ENCODE results near the gene LPAR6. TPM values are rescaled to one million over a fixed set of nuclear protein-coding genes. Genes with fewer than 3 reads are reported as not detected.
A peak's percentile ranks its signal among the peaks of the same experiment; 100 is the strongest.

The LPAR6 gene
- total RNA-seq, 4 donors from 2014 or later: 2.2 to 34.6 (median 15.9) TPM

DNA sequence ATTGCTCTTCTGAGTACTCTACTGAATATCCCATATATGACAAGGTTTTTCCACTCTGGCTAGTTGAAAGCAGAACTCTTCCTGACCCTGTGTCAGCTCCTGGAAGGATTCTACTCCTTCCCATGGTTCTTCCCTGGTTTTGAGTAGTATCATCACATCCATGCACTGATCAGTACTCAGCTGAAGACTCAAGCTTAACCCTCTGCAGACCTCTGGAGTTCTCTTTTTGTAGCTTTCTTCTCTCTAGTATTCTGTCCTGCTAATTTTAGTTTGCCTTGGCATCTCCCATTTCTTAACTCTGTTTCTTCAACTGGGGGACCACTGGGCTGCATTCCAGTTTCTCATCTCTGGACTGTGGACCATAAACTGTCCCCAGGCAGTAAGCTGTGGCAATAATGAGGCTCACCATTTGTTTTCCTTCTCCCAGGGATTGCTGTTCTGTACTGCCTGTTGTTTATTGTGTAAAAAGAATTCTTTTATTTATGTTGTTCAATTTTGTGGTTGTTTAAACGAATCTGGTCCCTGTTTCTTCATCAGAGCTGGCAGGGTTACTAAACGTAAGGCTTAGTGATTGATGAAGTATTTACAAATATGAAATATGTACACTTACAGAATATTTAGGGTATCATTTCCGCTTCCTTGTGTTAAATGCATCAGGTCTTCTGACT lies 19.7 kb downstream of the LPAR6 start:
- Histone ChIP-seq H3K36me3 (peaks cover 0 to 9% (median 2%) of the 10 kb centered on the region in 4 donors), H3K4me1 (peaks cover 0 to 7% (median 1%) of the 10 kb centered on the region in 4 donors), H3K9me3 (peaks cover 0 to 7% of the 10 kb centered on the region in 2 donors), H3K27me3 (no peaks in the 10 kb centered on the region), H3K27ac (peak overlapping the region in 1 of 4 donors; percentile 2), H3K4me3 (no peak overlapping the region)
- in situ Hi-C loops (cut with MboI; ENCODE audit: low pct_ligation_motif_present in 1 of 4, low pct_unique_long_range_greater_than_20kb in 1 of 4, low sequenced_read_pairs in 3 of 4) (no loop called here), intact Hi-C loops (cut with DNase I; ENCODE audit: low total_unique reads) (no loop called here)
- WGBS, 2 donors (ENCODE audit: low coverage in 1 of 2): 85% methylated on average over 3 of the region's 3 CpGs
- TF ChIP-seq, protein P1, sequence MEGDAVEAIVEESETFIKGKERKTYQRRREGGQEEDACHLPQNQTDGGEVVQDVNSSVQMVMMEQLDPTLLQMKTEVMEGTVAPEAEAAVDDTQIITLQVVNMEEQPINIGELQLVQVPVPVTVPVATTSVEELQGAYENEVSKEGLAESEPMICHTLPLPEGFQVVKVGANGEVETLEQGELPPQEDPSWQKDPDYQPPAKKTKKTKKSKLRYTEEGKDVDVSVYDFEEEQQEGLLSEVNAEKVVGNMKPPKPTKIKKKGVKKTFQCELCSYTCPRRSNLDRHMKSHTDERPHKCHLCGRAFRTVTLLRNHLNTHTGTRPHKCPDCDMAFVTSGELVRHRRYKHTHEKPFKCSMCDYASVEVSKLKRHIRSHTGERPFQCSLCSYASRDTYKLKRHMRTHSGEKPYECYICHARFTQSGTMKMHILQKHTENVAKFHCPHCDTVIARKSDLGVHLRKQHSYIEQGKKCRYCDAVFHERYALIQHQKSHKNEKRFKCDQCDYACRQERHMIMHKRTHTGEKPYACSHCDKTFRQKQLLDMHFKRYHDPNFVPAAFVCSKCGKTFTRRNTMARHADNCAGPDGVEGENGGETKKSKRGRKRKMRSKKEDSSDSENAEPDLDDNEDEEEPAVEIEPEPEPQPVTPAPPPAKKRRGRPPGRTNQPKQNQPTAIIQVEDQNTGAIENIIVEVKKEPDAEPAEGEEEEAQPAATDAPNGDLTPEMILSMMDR (IDR thresholded peaks at IDR 0.05): no peak
- DNase-seq: no peak

DNA sequence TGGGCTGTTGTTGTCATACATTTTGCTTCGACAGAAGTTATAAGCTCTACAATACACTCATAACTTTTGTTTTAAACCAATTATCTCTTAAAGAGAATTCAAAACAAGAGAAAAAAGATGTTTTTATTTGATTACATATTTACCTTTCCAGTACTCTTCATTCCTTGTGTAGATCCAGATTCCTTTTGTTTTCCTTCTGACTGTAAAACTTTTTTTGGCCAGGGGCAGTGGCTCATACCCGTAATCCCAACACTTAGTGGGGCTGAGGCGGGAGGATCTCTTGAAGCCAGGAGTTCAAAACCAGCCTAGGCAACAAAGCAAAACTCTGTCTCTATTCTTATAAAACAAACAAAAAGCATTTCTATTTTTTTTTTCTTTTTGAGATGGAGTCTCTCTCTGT lies 21.7 kb downstream of the LPAR6 start:
- no peaks in the 10 kb centered on the region for H3K27me3 ChIP-seq
- in situ Hi-C loops (cut with MboI; ENCODE audit: low pct_ligation_motif_present in 1 of 4, low pct_unique_long_range_greater_than_20kb in 1 of 4, low sequenced_read_pairs in 3 of 4) (no loop called here), intact Hi-C loops (cut with DNase I; ENCODE audit: low total_unique reads) (no loop called here)
- peaks cover 0 to 7% of the 10 kb centered on the region in 2 donors for H3K9me3 ChIP-seq
- 92 to 95% methylated on average over 3 of the region's 3 CpGs for WGBS, 2 donors (ENCODE audit: low coverage in 1 of 2)
- no peak overlapping the region for H3K4me3 ChIP-seq
- H3K27ac ChIP-seq: no peak overlapping the region
- H3K36me3 ChIP-seq: peaks cover 0 to 9% (median 2%) of the 10 kb centered on the region in 4 donors
- no peak for TF ChIP-seq EP300 (IDR thresholded peaks at IDR 0.05; ENCODE audit: low read depth)
- TF ChIP-seq, protein P1 (IDR thresholded peaks at IDR 0.05): no peak
- TF ChIP-seq POLR2AphosphoS5 (IDR thresholded peaks at IDR 0.05): no peak
- no peak for TF ChIP-seq POLR2A (IDR thresholded peaks at IDR 0.05)
- H3K4me1 ChIP-seq: no peaks in the 10 kb centered on the region
- DNase-seq: no peak

DNA sequence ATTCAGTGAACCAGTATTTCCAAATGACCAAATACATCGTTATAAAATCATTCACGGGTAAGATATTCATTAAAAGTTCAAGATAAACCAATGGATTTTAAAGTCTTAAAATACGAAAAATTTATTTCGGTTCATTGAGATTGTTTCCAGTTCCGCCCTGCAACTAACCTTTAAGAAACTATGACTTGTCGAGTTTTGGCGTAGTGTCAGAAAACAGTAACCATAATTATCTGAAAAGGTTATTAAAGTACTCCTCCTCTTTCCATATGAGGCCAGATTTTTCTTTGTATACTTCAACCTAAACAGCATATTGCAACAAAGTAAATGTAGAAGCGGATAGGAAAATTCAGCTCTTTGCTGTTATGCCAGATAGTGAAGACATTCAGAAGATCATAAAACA lies 26.1 kb downstream of the LPAR6 start:
- Histone ChIP-seq H3K27ac (no peak overlapping the region), H3K4me1 (no peaks in the 10 kb centered on the region), H3K27me3 (no peaks in the 10 kb centered on the region), H3K36me3 (peaks cover 0 to 9% (median 0%) of the 10 kb centered on the region in 4 donors), H3K9me3 (peaks cover 0 to 3% of the 10 kb centered on the region in 2 donors), H3K4me3 (no peak overlapping the region)
- 94 to 96% methylated on average over 8 of the region's 8 CpGs for WGBS, 2 donors (ENCODE audit: low coverage in 1 of 2)
- TF ChIP-seq POLR2AphosphoS5 (IDR thresholded peaks at IDR 0.05) (no peak), EP300 (IDR thresholded peaks at IDR 0.05; ENCODE audit: low read depth) (no peak), POLR2A (IDR thresholded peaks at IDR 0.05) (no peak)
- TF ChIP-seq, protein P1 (IDR thresholded peaks at IDR 0.05): no peak
- DNase-seq: no peak
- intact Hi-C loops (cut with DNase I; ENCODE audit: low total_unique reads): no loop called here
- in situ Hi-C loops (cut with MboI; ENCODE audit: low pct_ligation_motif_present in 1 of 4, low pct_unique_long_range_greater_than_20kb in 1 of 4, low sequenced_read_pairs in 3 of 4): no loop called here

DNA sequence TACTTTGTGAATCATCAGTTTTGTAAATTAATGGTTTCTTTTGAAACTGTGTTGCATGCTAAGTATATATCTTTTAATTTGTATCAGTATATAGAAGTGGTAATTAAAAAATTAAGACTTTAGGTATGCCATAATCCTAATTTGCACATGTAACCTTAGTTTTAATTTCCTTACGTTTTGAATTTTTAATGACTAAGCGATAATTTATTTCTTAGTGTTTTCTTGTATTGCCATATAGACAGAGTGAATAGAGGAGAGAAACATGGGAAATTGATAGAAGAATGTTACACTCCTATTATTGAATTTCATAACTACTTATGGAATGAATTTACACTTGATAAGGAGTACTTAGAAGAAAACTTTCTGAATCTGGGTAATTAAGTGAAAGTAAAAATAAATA lies 29.5 kb downstream of the LPAR6 start:
- H3K36me3 ChIP-seq: peaks cover 0 to 12% (median 0%) of the 10 kb centered on the region in 4 donors
- no peaks in the 10 kb centered on the region for H3K4me1 ChIP-seq
- H3K27ac ChIP-seq: no peak overlapping the region
- 94 to 96% methylated on average over 2 of the region's 2 CpGs for WGBS, 2 donors (ENCODE audit: low coverage in 1 of 2)
- no peak for DNase-seq
- TF ChIP-seq, protein P1 (IDR thresholded peaks at IDR 0.05): no peak
- no peak for TF ChIP-seq POLR2AphosphoS5 (IDR thresholded peaks at IDR 0.05)
- TF ChIP-seq POLR2A (IDR thresholded peaks at IDR 0.05): no peak
- no peaks in the 10 kb centered on the region for H3K9me3 ChIP-seq
- no peaks in the 10 kb centered on the region for H3K27me3 ChIP-seq
- intact Hi-C loops (cut with DNase I; ENCODE audit: low total_unique reads) (no loop called here), in situ Hi-C loops (cut with MboI; ENCODE audit: low pct_ligation_motif_present in 1 of 4, low pct_unique_long_range_greater_than_20kb in 1 of 4, low sequenced_read_pairs in 3 of 4) (no loop called here)
- H3K4me3 ChIP-seq: no peak overlapping the region

Measured in transverse colon (tissue), 4 donors.